ENCODE data around the gene NCKAP1. TPM values are rescaled to one million over a fixed set of nuclear protein-coding genes. Genes with fewer than 3 reads are reported as not detected.

The NCKAP1 gene
- polyA plus RNA-seq, 4 donors, result 102 to 147 (median 125) TPM

- no peak for DNase-seq (ENCODE audit: low read depth in 4 of 4, low spot score in 3 of 4)
Observed at GRCh38 chr2:182952741-182953450, 85.4 kb downstream of the NCKAP1 start.

GRCh38 chr2:182951948-182952663 lies 86.2 kb downstream of the NCKAP1 start:
- no peak for DNase-seq (ENCODE audit: low read depth in 4 of 4, low spot score in 3 of 4)

- no peak for DNase-seq (ENCODE audit: low read depth in 4 of 4, low spot score in 3 of 4)
Observed at GRCh38 chr2:182950546-182950945, 87.7 kb downstream of the NCKAP1 start.

GRCh38 chr2:182949572-182950189 lies 88.6 kb downstream of the NCKAP1 start:
- DNase-seq (ENCODE audit: low read depth in 4 of 4, low spot score in 3 of 4), result no peak

GRCh38 chr2:182949052-182949451 lies 89.2 kb downstream of the NCKAP1 start:
- DNase-seq (ENCODE audit: low read depth in 4 of 4, low spot score in 3 of 4), result no peak

- DNase-seq (ENCODE audit: low read depth in 4 of 4, low spot score in 3 of 4), result no peak
Observed at GRCh38 chr2:182946958-182947369, 91.3 kb downstream of the NCKAP1 start.

GRCh38 chr2:182943339-182943738 lies 94.9 kb downstream of the NCKAP1 start:
- DNase-seq (ENCODE audit: low read depth in 4 of 4, low spot score in 3 of 4), result no peak

- no peak for DNase-seq (ENCODE audit: low read depth in 4 of 4, low spot score in 3 of 4)
Observed at GRCh38 chr2:182942756-182943155, 95.5 kb downstream of the NCKAP1 start.

- DNase-seq (ENCODE audit: low read depth in 4 of 4, low spot score in 3 of 4), result no peak
Observed at GRCh38 chr2:182941919-182942318, 96.3 kb downstream of the NCKAP1 start.

- no peak for DNase-seq (ENCODE audit: low read depth in 4 of 4, low spot score in 3 of 4)
Observed at GRCh38 chr2:182941121-182941722, 97.0 kb downstream of the NCKAP1 start.

GRCh38 chr2:182937870-182938269 lies 100.4 kb downstream of the NCKAP1 start:
- DNase-seq (ENCODE audit: low read depth in 4 of 4, low spot score in 3 of 4), result no peak

- no peak for DNase-seq (ENCODE audit: low read depth in 4 of 4, low spot score in 3 of 4)
Observed at GRCh38 chr2:182933629-182934028, 104.6 kb downstream of the NCKAP1 start.

GRCh38 chr2:182929972-182930371 lies 108.3 kb downstream of the NCKAP1 start:
- DNase-seq (ENCODE audit: low read depth in 4 of 4, low spot score in 3 of 4), result no peak

- DNase-seq (ENCODE audit: low read depth in 4 of 4, low spot score in 3 of 4), result no peak
Observed at GRCh38 chr2:182924306-182924705, 114.0 kb downstream of the NCKAP1 start.

- DNase-seq (ENCODE audit: low read depth in 4 of 4, low spot score in 3 of 4), result no peak
Observed at GRCh38 chr2:182921234-182921633, 117.0 kb downstream of the NCKAP1 start.

GRCh38 chr2:182920631-182921056 lies 117.6 kb downstream of the NCKAP1 start:
- no peak for DNase-seq (ENCODE audit: low read depth in 4 of 4, low spot score in 3 of 4)

- DNase-seq (ENCODE audit: low read depth in 4 of 4, low spot score in 3 of 4), result no peak
Observed at GRCh38 chr2:182920089-182920488, 118.2 kb downstream of the NCKAP1 start.

- no peak for DNase-seq (ENCODE audit: low read depth in 4 of 4, low spot score in 3 of 4)
Observed at GRCh38 chr2:182918961-182919652, 119.2 kb downstream of the NCKAP1 start.

GRCh38 chr2:182917924-182918323 lies 120.3 kb downstream of the NCKAP1 start:
- no peak for DNase-seq (ENCODE audit: low read depth in 4 of 4, low spot score in 3 of 4)

- no peak for DNase-seq (ENCODE audit: low read depth in 4 of 4, low spot score in 3 of 4)
Observed at GRCh38 chr2:182916417-182916816, 121.8 kb downstream of the NCKAP1 start.

All from left renal pelvis (tissue), 4 donors.